ENCODE measurements around the gene MTFP1. TPM values are rescaled to one million over a fixed set of nuclear protein-coding genes. Genes with fewer than 3 reads are reported as not detected.
A peak's percentile ranks its signal among the peaks of the same experiment; 100 is the strongest.
"Not testable (repeated sequence)": the region's sequence is repeated elsewhere in the genome, so short reads cannot be mapped to it uniquely, and the experiment has no call there.

Gene MTFP1
- 40.4 and 66.1 TPM in 2 replicates for total RNA-seq (2014; rRNA removed; shearing (Covaris generic))

- peak; percentile 75 for DNase-seq (ENCODE audit: low read depth)
Measured at GRCh38 chr22:30425616-30426387, at the start of gene MTFP1. TSS of gene MTFP1 (plus strand) at chr22:30425768. CDS start at chr22:30425880, 112 bp downstream.

GRCh38 chr22:30380011-30380410 is 45.6 kb upstream of the MTFP1 start:
- DNase-seq (ENCODE audit: low read depth), result no peak

- no peak for DNase-seq (ENCODE audit: low read depth)
Measured at GRCh38 chr22:30381264-30381663, 44.3 kb upstream of the MTFP1 start.

GRCh38 chr22:30382340-30382739 is 43.2 kb upstream of the MTFP1 start:
- DNase-seq (ENCODE audit: low read depth), result no peak

- DNase-seq (ENCODE audit: low read depth), result no peak
Measured at GRCh38 chr22:30383061-30383460, 42.5 kb upstream of the MTFP1 start.

GRCh38 chr22:30385942-30386341 is 39.6 kb upstream of the MTFP1 start:
- no peak for DNase-seq (ENCODE audit: low read depth)

GRCh38 chr22:30386608-30386959 is 39.0 kb upstream of the MTFP1 start:
- no peak for DNase-seq (ENCODE audit: low read depth)

GRCh38 chr22:30386960-30387827 is 38.4 kb upstream of the MTFP1 start, which contains the start of gene RNF215:
TSS of gene RNF215 (minus strand) at chr22:30387411. CDS start at chr22:30387313, 98 bp downstream.
- peak; percentile 66 for DNase-seq (ENCODE audit: low read depth)

GRCh38 chr22:30390974-30391691 is 34.4 kb upstream of the MTFP1 start:
- peak; percentile 75 for DNase-seq (ENCODE audit: low read depth)

- no peak for DNase-seq (ENCODE audit: low read depth)
Measured at GRCh38 chr22:30392661-30393321, 32.8 kb upstream of the MTFP1 start.

- DNase-seq (ENCODE audit: low read depth), result no peak
Measured at GRCh38 chr22:30393322-30393680, 32.3 kb upstream of the MTFP1 start.

- DNase-seq (ENCODE audit: low read depth), result no peak
Measured at GRCh38 chr22:30393885-30394284, 31.7 kb upstream of the MTFP1 start.

- DNase-seq (ENCODE audit: low read depth), result peak; percentile 63
Measured at GRCh38 chr22:30396871-30397655, 28.5 kb upstream of the MTFP1 start, which contains the start of gene SEC14L2. TSS of gene SEC14L2 (plus strand) at chr22:30397018. CDS start at chr22:30397117, 99 bp downstream.

- DNase-seq (ENCODE audit: low read depth), result no peak
Measured at GRCh38 chr22:30397656-30398635, 27.6 kb upstream of the MTFP1 start.

GRCh38 chr22:30398685-30399680 is 26.6 kb upstream of the MTFP1 start:
- peak; percentile 4 for DNase-seq (ENCODE audit: low read depth)

GRCh38 chr22:30399718-30400117 is 25.9 kb upstream of the MTFP1 start:
- no peak for DNase-seq (ENCODE audit: low read depth)

GRCh38 chr22:30400159-30400558 is 25.4 kb upstream of the MTFP1 start:
- DNase-seq (ENCODE audit: low read depth), result no peak

GRCh38 chr22:30401024-30401423 is 24.5 kb upstream of the MTFP1 start:
- not testable (repeated sequence) for DNase-seq (ENCODE audit: low read depth)
